HG03097 (cell line): Measurements from ENCODE around the gene OR2A5.
"Not testable (repeated sequence)": the region's sequence is repeated elsewhere in the genome, so short reads cannot be mapped to it uniquely, and the experiment has no call there.

Experiments used
- ATAC-seq: cut with Tn5 transposase; IDR thresholded peaks from one replicate; pipeline ENCODE4 v1.9.1; 2021; ENCODE audit not compliant: unreplicated experiment, low FRiP score

The OR2A5 gene, protein sequence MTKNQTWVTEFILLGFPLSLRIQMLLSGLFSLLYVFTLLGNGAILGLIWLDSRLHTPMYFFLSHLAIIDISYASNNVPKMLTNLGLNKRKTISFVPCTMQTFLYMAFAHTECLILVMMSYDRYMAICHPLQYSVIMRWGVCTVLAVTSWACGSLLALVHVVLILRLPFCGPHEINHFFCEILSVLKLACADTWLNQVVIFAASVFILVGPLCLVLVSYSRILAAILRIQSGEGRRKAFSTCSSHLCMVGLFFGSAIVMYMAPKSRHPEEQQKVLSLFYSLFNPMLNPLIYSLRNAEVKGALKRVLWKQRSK

DNA sequence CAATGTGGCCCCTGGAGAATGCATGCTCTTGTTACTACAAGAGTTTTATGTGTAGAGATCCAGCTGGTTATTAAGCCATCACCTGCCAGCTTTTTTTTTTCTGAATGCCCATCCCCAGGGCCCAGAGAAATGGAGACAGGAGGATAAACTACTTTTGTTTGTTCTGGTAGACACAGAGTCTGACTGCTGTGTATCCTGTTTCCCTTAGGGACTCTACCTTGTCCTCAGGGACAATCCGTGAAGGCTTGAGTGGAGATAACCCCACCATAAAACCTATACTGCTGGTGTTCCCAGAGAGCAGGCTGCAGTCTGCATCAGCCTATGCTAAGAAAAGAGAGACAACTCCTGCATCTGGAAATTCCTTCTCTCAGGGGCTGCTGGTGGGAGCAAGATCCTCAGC, at the start of gene OR2A5:
TSS of gene OR2A5 (plus strand) at position 301 of the 400 bp plus-strand sequence. CDS start 1,454 bp downstream, outside the sequence.
- ATAC-seq, result no peak

DNA sequence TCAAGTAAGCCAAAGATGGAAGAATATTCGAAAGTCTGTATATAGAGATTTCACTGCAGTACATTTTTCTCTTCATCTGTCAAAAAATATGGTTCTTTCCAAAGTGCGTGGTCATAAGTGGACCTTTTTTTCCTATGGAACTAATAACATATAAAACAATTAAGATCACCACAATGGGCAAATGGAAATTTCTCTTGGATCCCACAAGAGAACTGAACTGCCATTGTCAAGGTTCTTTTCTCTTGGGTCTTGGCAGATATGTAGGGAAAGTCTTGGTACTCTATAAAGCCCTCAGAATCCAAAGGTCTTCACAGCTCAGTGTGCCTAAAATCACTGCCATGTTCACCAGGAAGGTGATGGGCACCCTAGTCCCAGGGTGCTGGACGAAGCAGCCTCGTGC, 48.7 kb upstream of the OR2A5 start, which contains the start of gene OR6B1:
TSS of gene OR6B1 (plus strand) at position 301 of the 400 bp plus-strand sequence. CDS start 3,677 bp downstream, outside the sequence.
- ATAC-seq, result no peak

DNA sequence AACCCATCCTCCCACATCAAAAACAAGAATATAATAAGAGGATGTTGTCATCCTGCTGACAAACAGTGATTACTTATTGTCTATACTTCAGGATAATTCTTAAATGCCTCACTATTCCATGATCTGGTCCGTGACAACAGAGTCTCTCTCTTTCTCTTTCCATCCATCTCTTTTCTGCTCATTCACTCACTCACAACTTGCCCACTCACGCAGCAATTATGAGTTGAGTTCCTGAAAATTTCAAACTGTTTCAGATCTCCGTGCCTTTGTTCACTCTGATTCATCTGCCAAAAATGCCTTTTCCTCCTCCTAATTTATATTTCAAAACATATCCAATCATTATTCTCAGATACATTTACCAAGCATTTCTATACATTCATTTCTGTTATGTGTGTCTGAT, 47.2 kb upstream of the OR2A5 start:
- ATAC-seq, result no peak

DNA sequence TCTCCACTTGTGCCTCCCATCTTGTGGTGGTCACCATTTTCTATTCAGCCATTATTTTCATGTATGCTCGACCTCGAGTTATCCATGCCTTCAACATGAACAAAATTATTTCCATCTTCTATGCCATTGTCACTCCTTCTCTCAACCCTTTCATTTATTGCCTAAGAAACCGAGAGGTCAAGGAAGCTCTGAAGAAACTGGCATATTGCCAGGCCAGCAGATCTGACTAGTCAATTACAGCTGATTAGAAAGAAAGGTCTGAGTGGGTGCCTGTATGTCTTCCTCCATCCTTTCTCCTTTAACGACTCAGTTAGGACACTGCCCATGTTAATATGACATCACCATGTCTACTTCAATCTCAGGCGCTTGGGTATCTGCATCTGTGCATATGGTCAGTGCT, 44.0 kb upstream of the OR2A5 start:
- ATAC-seq, result no peak

DNA sequence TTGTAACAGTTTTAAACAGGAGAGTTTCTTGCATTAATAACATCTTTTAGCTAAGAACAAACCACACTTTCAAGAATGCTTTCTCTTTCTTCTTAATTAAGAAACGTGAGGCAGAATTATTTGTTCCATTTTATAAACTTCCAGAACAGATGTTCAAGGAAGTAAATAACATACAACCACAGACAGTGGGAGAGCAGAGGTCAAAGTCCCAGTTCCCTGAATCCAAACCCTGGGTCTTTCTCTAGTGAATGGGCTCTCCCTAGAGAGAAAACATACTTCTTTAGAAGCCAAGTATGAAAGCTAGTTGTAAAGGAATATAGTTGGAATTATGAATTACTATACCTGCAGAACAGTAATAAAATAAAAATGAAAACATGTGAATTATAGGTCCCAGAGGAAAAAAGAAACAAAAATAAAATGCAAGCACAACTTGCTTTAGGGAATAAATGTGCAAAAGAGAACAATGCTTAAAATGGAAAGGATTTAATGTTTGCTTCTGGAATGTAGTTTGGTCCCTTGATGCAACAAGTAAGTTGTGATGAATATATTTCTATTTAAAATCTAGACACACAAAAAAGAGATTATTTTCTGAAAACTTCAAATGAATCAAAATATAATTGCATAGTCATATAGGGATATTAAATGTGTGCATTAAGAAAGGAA, 42.6 kb upstream of the OR2A5 start:
- ATAC-seq, result no peak

DNA sequence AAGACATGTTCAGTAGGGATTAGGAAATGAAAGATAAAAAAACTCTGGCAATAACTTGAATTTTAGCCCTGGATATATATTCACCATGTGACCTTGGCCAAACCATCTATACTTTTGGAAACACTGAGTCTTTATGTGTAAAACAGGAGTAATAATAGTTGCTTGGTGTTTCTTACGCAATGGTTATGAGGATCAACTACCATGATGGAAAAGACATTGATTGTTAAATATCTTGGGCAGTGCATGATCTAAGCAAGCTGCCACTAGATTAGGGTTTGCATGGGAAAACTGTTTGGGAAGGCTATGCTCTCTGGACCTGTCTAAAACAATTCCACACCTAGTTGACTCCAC, 42.1 kb upstream of the OR2A5 start:
- ATAC-seq, result no peak

DNA sequence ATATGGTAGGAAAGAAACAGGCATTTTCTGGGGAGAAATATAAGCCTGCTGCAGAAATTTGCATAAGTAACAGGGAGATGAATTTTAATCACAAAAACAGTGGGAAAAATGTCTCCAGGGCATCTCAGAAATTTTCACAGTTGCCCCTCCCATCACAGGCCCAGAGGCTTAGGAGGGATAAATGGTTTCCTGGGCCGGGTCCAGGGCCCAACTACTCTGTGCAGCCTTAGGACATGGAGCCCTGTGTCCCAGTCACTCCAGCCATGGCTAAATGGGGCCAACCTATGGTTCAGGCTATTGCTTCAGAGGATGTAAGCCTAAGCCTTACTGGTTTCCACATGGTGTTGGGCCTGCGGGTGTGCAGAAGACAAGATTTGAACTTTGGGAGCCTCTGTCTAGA, 39.4 kb upstream of the OR2A5 start:
- ATAC-seq, result no peak

DNA sequence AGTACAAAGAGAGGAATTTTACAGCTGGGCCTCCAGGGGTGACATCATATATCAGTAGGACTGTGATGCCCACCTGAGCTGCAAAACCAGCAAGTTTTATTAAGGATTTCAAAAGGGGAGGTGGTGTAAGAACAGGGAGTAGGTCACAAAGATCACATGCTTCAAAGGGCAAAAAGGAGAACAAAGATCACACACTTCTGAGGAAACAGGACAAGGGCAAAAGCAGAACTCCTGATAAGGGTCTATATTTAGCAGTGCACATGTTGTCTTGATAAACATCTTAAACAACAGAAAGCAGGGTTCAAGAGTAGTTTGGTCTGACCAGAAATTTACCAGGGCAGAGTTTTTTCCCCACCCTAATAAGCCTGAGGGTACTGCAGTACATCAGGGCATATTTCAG, 38.7 kb upstream of the OR2A5 start:
- ATAC-seq, result not testable (repeated sequence)

DNA sequence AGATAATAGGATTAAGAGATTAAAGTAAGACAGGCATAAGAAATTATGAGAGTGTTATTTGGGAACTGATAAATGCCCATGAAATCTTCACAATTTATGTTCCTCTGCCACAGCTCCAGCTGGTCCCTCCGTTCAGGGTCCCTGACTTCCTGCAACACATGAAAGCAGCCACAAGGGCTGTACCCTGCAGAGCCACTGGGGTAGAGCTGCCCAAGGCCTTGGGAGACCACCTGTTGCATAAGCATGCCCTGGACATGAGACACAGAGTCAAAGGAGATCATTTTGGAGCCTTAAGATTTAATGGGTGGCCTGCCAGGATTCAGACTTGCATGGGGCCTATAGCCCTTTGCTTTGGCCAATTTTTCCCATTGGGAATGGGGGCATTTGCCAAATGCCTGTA, 37.9 kb upstream of the OR2A5 start:
- not testable (repeated sequence) for ATAC-seq

DNA sequence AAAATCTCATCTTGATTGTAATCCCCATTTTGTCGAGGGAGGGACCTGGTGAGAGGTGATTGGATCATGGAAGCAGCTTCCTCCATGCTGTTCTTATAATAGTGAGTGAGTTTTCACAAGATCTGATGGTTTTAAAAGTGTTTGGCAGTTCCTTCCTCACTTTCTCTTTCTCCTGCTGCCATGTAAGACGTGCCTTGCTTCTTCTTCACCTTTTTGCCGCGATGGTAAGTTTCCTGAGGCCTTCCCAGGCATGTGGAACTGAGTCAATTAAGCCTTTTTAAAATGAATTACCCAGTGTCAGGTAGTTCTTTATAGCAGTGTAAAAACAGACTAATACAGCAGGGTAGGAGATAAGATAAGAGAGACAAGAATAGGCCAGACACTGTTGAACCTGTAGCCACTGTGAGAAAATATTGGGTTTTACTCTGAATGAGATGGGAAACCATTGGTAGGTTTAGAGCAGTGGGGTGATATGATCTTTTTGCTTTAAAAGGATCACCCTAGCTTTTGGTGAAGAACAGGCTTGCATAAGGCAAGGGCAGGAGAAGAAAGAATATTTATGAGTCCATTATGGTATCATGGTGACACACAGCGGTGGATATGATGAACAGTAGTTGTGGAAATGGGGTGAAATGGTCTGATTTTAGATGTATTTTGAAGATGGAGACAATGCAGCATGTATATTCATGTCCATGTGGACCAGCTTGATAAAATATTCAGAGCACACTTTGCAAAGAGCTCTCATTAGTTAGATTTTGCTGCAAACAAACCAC, 37.1 kb upstream of the OR2A5 start:
- no peak for ATAC-seq

DNA sequence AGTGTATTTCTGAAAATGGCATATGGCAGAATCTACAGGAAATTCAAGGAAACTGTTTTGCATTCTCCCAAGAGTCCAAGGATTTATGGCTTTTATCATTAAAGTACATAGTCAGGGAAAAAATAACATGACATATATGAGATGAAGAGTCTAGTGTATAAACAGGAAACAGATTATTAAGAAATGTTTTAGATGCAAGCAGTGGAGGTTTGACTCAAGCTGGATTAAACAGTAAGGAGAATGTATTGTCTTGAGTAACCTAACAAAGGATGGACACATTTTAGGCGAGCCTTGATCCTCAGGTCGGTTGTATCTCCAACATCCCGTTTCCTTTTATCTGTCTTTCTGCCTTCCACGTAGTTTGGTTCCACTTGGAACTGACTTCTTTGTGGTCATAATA, 30.7 kb upstream of the OR2A5 start:
- ATAC-seq, result no peak

DNA sequence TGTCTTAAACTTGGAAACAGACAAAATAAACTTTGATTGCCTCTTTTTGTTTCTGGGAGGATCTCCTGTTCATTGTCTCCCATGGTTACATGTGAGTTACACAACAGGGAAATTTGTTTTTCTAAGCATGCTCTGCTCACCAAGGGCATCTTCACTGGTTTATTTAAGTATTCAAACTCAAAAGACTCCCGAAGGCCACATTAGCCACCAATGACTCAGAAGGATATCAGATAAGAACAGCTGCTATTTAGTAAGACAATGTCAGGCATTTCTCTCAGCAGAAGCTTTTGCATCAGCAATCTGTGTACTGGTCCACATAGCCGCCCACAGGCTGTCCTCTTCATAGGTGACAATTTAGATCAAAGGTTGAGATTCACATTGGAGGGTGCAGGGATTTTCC, 29.3 kb upstream of the OR2A5 start:
- ATAC-seq, result no peak

DNA sequence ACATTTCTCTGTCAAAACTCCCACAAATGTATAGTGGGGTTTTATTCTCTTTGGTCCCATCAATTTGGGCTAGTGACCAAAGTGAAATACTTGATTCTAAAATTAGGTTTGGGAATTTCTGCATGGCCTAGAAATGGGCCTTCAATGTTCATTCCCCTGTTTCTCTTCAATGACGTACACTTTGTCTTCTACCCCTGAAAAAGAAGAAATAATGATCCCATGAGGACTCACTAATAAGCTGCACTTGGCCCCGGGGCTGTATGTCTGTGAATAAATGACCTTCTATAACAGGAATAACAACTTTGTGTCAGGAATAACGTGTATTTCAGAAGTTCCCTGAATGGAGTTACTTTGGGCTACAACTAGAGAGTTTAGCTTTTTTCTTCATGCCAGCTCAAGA, 28.4 kb upstream of the OR2A5 start:
- ATAC-seq, result no peak

DNA sequence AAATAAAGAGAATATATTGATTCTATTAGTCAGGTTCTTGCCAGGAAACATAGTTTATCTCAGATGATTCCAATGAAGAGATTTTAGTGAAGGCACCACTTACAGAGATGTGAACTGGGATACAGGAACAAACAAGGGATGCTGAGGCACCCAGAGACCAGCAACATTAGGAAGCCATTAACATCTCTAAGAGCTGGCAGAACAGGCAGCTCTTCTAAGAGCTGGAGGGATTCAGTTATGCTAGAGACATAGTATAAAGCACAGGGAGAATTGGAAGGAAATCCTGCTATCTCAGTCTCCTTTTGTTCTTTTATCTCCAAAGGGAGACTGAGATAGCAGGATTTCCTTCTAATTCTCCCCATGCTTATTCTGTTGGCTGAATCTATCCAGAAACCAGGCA, 26.6 kb upstream of the OR2A5 start:
- ATAC-seq, result no peak

DNA sequence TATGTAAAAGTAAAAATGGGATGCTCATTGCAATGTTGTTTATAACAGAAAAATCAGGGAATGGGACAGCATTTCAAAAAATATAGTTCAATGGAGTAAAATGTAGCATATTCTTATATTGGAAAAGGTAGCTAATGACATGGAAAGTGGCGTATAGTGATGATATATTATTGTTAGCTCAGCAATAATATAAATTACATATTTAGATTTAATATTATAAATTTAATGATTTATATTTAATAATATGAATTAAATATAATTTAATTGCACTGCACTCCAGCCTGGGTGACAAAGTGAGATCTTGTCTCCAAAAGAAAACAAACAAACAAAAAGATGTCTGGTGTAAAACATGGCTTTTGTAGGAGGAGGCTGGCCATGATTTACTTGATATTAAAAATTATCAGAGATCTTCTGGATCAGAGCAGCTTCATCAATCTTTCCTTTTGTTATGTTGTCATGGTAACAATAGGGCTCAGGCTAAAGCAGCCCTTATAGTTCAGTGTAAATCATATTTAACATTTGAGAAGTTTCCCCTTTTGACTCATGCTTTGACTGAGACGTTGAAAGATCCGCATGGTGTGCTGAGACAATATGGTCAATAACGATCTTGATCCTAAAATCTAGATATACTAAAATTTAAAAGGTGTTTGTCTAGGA, 25.4 kb upstream of the OR2A5 start:
- no peak for ATAC-seq

DNA sequence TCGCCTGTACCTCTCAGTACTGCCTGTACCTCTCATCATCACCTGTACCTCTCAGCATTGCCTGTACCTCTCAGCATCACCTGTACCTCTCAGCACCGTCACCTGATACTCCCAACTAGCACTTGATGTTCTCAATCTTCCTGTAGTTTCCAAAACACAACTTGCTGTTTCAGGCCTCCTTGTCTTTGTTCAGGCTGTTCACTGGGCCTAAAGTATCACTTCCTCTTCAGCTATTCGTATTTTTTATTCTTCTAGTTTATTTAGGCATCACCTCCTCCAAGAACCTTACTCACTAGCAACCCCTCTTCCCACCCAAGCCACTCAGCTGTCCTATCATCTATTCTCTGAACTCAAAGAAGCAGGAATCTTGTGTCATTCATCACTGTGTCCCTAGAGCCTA, 24.5 kb upstream of the OR2A5 start:
- ATAC-seq, result no peak

DNA sequence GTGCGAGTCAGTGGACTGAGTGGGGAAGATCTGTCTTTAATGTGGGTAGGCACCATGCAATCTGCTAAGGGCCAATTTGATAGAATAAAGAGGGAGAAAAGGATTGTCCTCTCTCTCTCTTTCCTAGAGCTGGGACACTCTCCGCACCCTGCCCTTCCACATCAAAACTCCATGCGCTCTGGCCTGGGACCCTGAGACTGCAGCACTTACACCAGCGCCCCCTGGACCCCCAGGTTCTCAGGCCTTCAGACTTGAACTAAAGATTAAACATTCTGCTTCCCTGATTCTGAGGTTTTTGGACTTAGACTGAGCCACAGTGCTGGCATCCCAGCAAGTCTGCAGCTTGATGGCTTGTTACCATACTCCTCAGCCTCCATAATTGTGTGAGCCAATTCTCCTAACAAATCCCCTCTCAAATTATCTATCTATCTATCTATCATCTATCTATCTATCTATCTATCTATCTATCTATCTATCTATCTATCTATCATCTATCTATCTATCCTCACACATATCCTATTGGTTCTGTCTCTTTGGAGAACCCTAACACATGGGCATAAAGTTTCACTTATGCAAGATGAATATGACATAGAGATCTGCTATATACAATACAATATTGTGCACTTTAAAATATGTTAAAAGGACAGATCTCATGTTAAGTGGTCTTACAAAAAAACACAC, 22.4 kb upstream of the OR2A5 start:
- no peak for ATAC-seq

DNA sequence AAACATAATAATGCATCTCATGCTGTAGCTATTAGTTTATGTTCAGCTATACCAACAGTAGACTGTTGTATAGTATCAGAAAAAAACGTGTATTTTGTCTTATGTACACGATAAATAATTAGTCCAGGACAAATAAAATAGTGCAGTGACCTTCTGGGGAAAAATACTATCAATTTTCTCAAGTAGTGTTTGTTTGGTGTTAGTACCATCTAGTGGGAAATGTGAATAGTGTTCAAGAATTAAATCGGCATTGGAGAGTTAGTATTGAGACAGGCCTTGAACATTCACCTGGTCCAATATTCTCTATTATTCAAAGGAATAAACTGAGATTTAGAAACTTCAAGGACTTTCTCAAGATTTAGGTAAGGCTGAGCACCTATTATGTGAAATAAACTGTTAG, 21.7 kb upstream of the OR2A5 start:
- no peak for ATAC-seq

DNA sequence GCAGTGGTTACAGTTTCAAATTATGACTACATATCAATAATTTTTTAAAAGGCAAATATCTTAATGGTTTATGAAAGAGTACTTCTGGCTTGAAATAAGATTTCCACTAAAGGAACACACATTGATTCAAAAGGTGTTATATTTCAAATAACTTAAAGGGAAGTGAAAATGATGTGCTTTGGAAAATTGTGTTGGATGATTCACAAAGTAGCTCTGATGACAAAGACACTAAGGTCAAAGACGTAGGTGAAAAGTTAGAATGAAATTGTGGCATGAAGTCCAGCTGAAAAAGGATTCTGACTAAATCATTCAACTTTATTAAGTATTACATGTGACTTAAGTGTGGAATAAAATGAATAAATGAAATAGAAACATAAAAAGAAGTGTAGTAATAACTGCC, 20.8 kb upstream of the OR2A5 start:
- ATAC-seq, result no peak

DNA sequence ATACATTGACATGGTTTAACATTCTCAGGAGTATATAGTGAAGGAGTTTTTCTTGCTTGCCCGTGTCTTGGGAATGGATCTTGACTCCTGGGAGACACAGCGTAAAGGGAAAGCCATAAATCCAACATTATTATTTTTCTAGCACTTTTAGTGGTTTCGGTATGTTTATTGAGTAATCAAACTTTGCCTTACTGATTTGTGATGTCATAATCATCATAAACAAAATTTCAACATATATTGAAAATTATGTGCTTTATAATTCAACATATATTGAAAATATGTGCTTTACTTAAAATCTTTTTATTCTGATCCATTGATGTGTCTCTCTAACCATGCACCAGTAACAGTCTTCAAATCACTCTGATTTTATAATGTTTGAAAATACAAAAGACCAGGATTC, 20.2 kb upstream of the OR2A5 start:
- ATAC-seq, result no peak

DNA sequence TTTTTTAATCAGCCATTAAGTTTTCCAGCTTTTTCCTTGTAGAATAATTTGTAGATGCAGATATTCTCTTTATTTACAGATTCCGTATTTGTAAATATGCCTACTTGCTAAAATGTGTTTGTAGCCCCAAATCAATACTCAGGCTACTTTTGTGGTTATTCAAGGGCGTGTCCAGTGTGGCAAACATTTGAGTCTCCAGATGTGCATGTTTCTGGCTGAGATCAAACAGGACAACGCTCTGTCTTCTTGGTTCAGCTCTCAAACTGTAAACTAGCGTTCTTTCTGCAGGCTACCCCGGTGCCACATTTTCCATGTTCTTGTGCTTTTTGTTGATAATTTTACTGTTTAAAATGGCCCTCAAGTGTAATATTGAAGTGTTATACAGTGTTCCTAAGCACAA, 16.2 kb upstream of the OR2A5 start:
- ATAC-seq, result no peak
